ENCODE measurements around the gene IQCE.

- TF ChIP-seq CTCF (IDR thresholded peaks at IDR 0.05) (no peak), EP300 (IDR thresholded peaks at IDR 0.05) (no peak)
Measured at GRCh38 chr7:2589341-2589740, 30.6 kb downstream of the IQCE start.

All from upper lobe of left lung (tissue), 4 donors.